H1 (cell line): ENCODE results near the gene UNC119. TPM values are rescaled to one million over a fixed set of nuclear protein-coding genes. Genes with fewer than 3 reads are reported as not detected.

Experiments
- CTCF ChIA-PET: fragments of 300-600 bp; sonication (Branson Sonifier 250); formaldehyde crosslinking; loops from one replicate; lab custom pipeline; 2021; ENCODE audit not compliant: partially characterized antibody; lab: Charles Lee
- POLR2A ChIA-PET: fragments of 300-600 bp; sonication (Branson Sonifier 250); formaldehyde crosslinking; loops from one replicate; lab custom pipeline; 2021; ENCODE audit warnings: inconsistent platforms; ENCODE audit not compliant: partially characterized antibody; lab: Charles Lee
- DNase-seq, 2 experiments: peaks; one replicate each; pipeline versions ENCODE4 v3.0.0 to v3.0.0-alpha.2; 2010 to 2022; ENCODE audit warnings: low spot score in 2 of 2, low read depth in 1 of 2, mixed read lengths in 1 of 2
- FAIRE-seq: peaks from 2 replicates; lab custom pipeline; 2011; peaks lifted over from hg19 to GRCh38; lab: Jason Lieb, UNC
- H2AFZ ChIP-seq: 2 replicates; pipeline ENCODE4 v1.8.1; 2012; ENCODE audit warnings: low read length, inconsistent platforms
- H2AK5ac ChIP-seq: 2 replicates; pipeline ENCODE4 v1.6.1; 2013; ENCODE audit warnings: low read depth, low read length
- H2BK120ac ChIP-seq: replicated peaks from 2 replicates; pipeline ENCODE3; 2013; ENCODE audit warnings: low read depth, low read length, inconsistent platforms
- H2BK12ac ChIP-seq: 2 replicates; pipeline ENCODE4 v1.6.1; 2013; ENCODE audit warnings: low read depth, low read length
- H2BK15ac ChIP-seq: 2 replicates; pipeline ENCODE4 v1.6.1; 2013; ENCODE audit warnings: low read length
- H2BK20ac ChIP-seq: 2 replicates; pipeline ENCODE4 v1.6.1; 2013; ENCODE audit warnings: low read length
- H2BK5ac ChIP-seq: 2 replicates; pipeline ENCODE4 v1.6.1; 2013; ENCODE audit warnings: low read depth, low read length
- H3K14ac ChIP-seq: 2 replicates; pipeline ENCODE4 v1.6.1; 2013; ENCODE audit warnings: inconsistent platforms; ENCODE audit not compliant: insufficient read length
- H3K18ac ChIP-seq: 2 replicates; pipeline ENCODE4 v1.6.1; 2013; ENCODE audit warnings: low read length; ENCODE audit errors: extremely low read depth
- H3K23ac ChIP-seq: 2 replicates; pipeline ENCODE4 v1.6.1; 2013; ENCODE audit warnings: inconsistent platforms; ENCODE audit not compliant: insufficient read length
- H3K23me2 ChIP-seq: 2 replicates; pipeline ENCODE4 v1.6.1; 2013; ENCODE audit warnings: low read depth, low read length
- H3K27ac ChIP-seq: 2 replicates; pipeline ENCODE4 v1.6.1; 2011; ENCODE audit warnings: low read depth, low read length, inconsistent platforms
- H3K27me3 ChIP-seq, 4 experiments: replicated peaks in 1 of 4; 1 replicate in 1 of 4; 2 replicates in 3 of 4; pipeline versions ENCODE4 v1.6.1 to v1.8.1; 2011 to 2013; ENCODE audit warnings: low read length in 3 of 4, mild to moderate bottlenecking in 3 of 4, inconsistent platforms in 2 of 4, mixed read lengths in 2 of 4, moderate library complexity in 1 of 4; ENCODE audit not compliant: control insufficient read depth in 3 of 4, insufficient read depth in 3 of 4; ENCODE audit errors: extremely low read depth in 1 of 4
- H3K36me3 ChIP-seq, 4 experiments: 2 replicates each; pipeline versions ENCODE4 v1.6.1 to v1.8.1; 2011 to 2013; ENCODE audit warnings: mild to moderate bottlenecking in 4 of 4, low read length in 3 of 4, moderate library complexity in 2 of 4, control low read depth in 1 of 4, inconsistent platforms in 1 of 4; ENCODE audit not compliant: insufficient read depth in 4 of 4, control insufficient read depth in 2 of 4
- H3K4ac ChIP-seq: replicated peaks from 2 replicates; pipeline ENCODE3; 2013; ENCODE audit warnings: low read length, low read depth, mixed read lengths, inconsistent platforms; ENCODE audit not compliant: insufficient read length
- H3K4me1 ChIP-seq, 4 experiments: replicated peaks in 1 of 4; 1 replicate in 1 of 4; 2 replicates in 3 of 4; pipeline versions ENCODE4 v1.6.1 to v1.8.1; 2011 to 2013; ENCODE audit warnings: low read length in 3 of 4, inconsistent platforms in 2 of 4, mixed read lengths in 1 of 4; ENCODE audit not compliant: insufficient read depth in 4 of 4, control insufficient read depth in 3 of 4
- H3K4me2 ChIP-seq, 2 experiments: 2 replicates each; pipeline versions ENCODE4 v1.6.1 to v1.8.1; 2011 to 2013; ENCODE audit warnings: low read depth in 2 of 2, low read length in 2 of 2, control low read depth in 1 of 2, inconsistent platforms in 1 of 2, mild to moderate bottlenecking in 1 of 2; ENCODE audit not compliant: insufficient read depth in 1 of 2
- H3K4me3 ChIP-seq, 4 experiments: fragments of 200-600, 300-600 bp in 1 of 4; sonication (generic), shearing (Covaris generic), sonication (Bioruptor Twin) in 1 of 4; 2 replicates each; pipeline versions ENCODE4 v1.5.1 to v1.8.1; 2011 to 2016; ENCODE audit warnings: low read length in 4 of 4, low read depth in 3 of 4, control low read depth in 2 of 4, inconsistent platforms in 2 of 4, mild to moderate bottlenecking in 2 of 4, mixed read lengths in 1 of 4, moderate library complexity in 1 of 4; ENCODE audit not compliant: insufficient read depth in 2 of 4; ENCODE audit errors: extremely low read depth in 1 of 4
- H3K56ac ChIP-seq: replicated peaks from 2 replicates; pipeline ENCODE3; 2013; ENCODE audit warnings: low read depth, mild to moderate bottlenecking, mixed read lengths, low read length, inconsistent platforms; ENCODE audit not compliant: insufficient read length
- H3K79me1 ChIP-seq: 2 replicates; pipeline ENCODE4 v1.6.1; 2013; ENCODE audit warnings: low read depth, low read length, control low read depth
- H3K79me2 ChIP-seq, 2 experiments: 2 replicates each; pipeline versions ENCODE4 v1.6.1 to v1.8.1; 2012 to 2013; ENCODE audit warnings: low read length in 2 of 2, mild to moderate bottlenecking in 2 of 2, inconsistent platforms in 1 of 2; ENCODE audit not compliant: insufficient read depth in 2 of 2, control insufficient read depth in 1 of 2
- H3K9ac ChIP-seq, 4 experiments: replicated peaks in 1 of 4; 1 replicate in 1 of 4; 2 replicates in 3 of 4; pipeline versions ENCODE4 v1.6.1 to v1.8.1; 2011 to 2013; ENCODE audit warnings: low read depth in 3 of 4, low read length in 3 of 4, control low read depth in 2 of 4, mild to moderate bottlenecking in 2 of 4, moderate library complexity in 2 of 4, inconsistent platforms in 1 of 4; ENCODE audit errors: extremely low read depth in 1 of 4
- H3K9me3 ChIP-seq, 2 experiments: 2 replicates each; pipeline versions ENCODE4 v1.6.1 to v1.8.1; 2012 to 2013; ENCODE audit warnings: mild to moderate bottlenecking in 2 of 2, moderate library complexity in 2 of 2, control low read depth in 1 of 2, inconsistent platforms in 1 of 2, low read depth in 1 of 2, low read length in 1 of 2, mixed read lengths in 1 of 2; ENCODE audit not compliant: insufficient read depth in 2 of 2
- H4K20me1 ChIP-seq, 2 experiments: replicated peaks in 1 of 2; 2 replicates each; pipeline versions ENCODE3 to v1.8.1; 2011 to 2013; ENCODE audit warnings: inconsistent platforms in 2 of 2, low read length in 2 of 2, mild to moderate bottlenecking in 1 of 2; ENCODE audit not compliant: insufficient read depth in 2 of 2, control insufficient read depth in 1 of 2
- H4K5ac ChIP-seq: 2 replicates; pipeline ENCODE4 v1.6.1; 2013; ENCODE audit warnings: low read length, low read depth, mixed read lengths, inconsistent platforms; ENCODE audit not compliant: insufficient read length
- H4K8ac ChIP-seq: 2 replicates; pipeline ENCODE4 v1.8.0; 2013; ENCODE audit warnings: mild to moderate bottlenecking, moderate library complexity, low read length, inconsistent platforms; ENCODE audit not compliant: insufficient read depth; ENCODE audit errors: extremely low read depth
- H4K91ac ChIP-seq: replicated peaks from 2 replicates; pipeline ENCODE3; 2013; ENCODE audit warnings: low read length, mixed read lengths, inconsistent platforms; ENCODE audit not compliant: insufficient read length
- CHD2 ChIP-seq: IDR thresholded peaks from 2 replicates; pipeline ENCODE4 v1.6.1; 2012; ENCODE audit warnings: low read length, improper control_type of control experiment
- EGR1 ChIP-seq: IDR thresholded peaks from 2 replicates; pipeline ENCODE4 v1.6.1; 2011; ENCODE audit warnings: low read depth, low read length, borderline replicate concordance
- WGBS, 2 experiments: shearing (Covaris generic) in 1 of 2; methylation state at CpG; one replicate each; pipeline versions ENCODE4 v1.1.6 to v1.1.7; 2013 to 2015; ENCODE audit warnings: low lambda C conversion rate in 2 of 2, mixed read lengths in 2 of 2, inconsistent platforms in 1 of 2, low coverage in 1 of 2, missing lambda C conversion rate in 1 of 2; ENCODE audit not compliant: insufficient replicate concordance in 2 of 2, insufficient coverage in 1 of 2, insufficient read length in 1 of 2; ENCODE audit errors: extremely low coverage in 1 of 2, missing lambda C conversion rate in 1 of 2; 5-methylcytosine and 5-hydroxymethylcytosine counted together
- polyA plus RNA-seq, 7 experiments: library from polyadenylated mRNA; depleted of rRNA in 3 of 7; stranded (reverse) in 5 of 7; unstranded in 2 of 7; fragments of >200 nt in 5 of 7; fragments of 200-250 nt in 2 of 7; gene quantifications; 1 replicate in 5 of 7; 2 replicates in 1 of 7; 4 replicates in 1 of 7; pipeline versions ENCODE4 v1.2.1 to v1.2.3, GENCODE V29; 2011 to 2013; ENCODE audit warnings: missing spikeins in 2 of 7, mixed read lengths in 2 of 7
- total RNA-seq: library from RNA; stranded (reverse); fragmentation: NEBNext Ultra II Directional; extraction: Animal tissue kit (Norgen Biotek cat#: 25700); gene quantifications from 2 replicates; pipeline ENCODE4 v1.2.1, GENCODE V29; 2021
- TF ChIP-seq, protein P1 (sequence below): IDR thresholded peaks from 2 replicates; pipeline ENCODE4 v1.6.1; 2011; ENCODE audit warnings: low read depth, mild to moderate bottlenecking, low read length; ENCODE audit not compliant: insufficient read depth

UNC119 gene
- total and polyA plus RNA-seq, 2 of the 8 experiments (the other 6 are each of a cell fraction or from before 2014, with no cell fraction given): 43.5 to 94.4 TPM

DNA sequence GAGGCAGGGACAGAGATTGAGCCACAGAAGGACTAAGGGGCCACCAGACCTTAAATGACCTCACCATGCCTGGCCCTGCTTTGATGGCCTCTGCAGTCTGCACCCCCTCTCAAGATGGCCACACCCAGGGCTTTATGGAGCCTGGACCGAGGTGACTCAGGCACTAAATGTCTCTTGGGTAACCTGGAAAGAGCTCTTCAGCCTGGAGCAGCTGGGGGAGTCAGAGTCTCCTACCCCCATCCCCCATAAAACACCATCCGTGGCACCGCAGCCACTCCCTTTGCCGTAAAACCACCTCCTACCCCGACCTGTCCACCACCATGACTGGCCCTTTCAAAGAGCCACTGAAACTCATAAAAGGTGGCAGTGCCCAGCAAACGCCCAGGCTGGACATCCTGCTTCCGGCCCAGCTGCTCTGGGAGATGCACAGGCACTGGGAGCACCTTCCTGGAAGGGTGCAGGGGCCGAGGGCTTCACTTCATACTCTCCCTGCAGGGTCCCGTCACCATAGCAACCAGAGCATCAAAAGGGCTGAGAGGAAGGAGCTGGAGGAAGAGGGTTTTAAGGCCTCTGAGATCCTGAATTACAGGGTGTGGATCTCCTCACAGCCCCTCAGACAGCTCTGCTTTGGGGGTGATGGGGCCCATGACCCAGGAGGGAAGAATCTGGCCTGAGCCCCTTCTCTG is 24.0 kb downstream of the UNC119 start:
- DNase-seq: no peak
- H2BK120ac ChIP-seq: no peak overlapping the region
- FAIRE-seq: no peak

More for the DNA sequence above, 24.0 kb downstream of the UNC119 start:
- H2BK20ac ChIP-seq: no peak overlapping the region
- 84% methylated on average over 9 of the region's 9 CpGs; no CpG with 5 or more reads in 1 of the 2 experiments for WGBS, 2 experiments
- H3K27me3 ChIP-seq: no peaks in the 10 kb centered on the region
- H3K4me1 ChIP-seq: peaks cover 0 to 5% (median 0%) of the 10 kb centered on the region in 4 experiments; a peak in 2 of 7 replicates
- H3K18ac ChIP-seq: no peak overlapping the region
- no peak overlapping the region for H3K4ac ChIP-seq
- TF ChIP-seq, protein P1, sequence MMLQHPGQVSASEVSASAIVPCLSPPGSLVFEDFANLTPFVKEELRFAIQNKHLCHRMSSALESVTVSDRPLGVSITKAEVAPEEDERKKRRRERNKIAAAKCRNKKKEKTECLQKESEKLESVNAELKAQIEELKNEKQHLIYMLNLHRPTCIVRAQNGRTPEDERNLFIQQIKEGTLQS: no peak
- no peak for TF ChIP-seq EGR1
- TF ChIP-seq CHD2: no peak
- TF ChIP-seq, all 59 proteins: peak for 0
- no peak overlapping the region for H4K8ac ChIP-seq
- no peaks in the 10 kb centered on the region for H3K79me1 ChIP-seq
- H3K23ac ChIP-seq: no peak overlapping the region
- no peak overlapping the region for H3K4me3 ChIP-seq
- H3K4me2 ChIP-seq: no peak overlapping the region
- no peak overlapping the region for H3K56ac ChIP-seq
- no peak overlapping the region for H2BK5ac ChIP-seq
- no peaks in the 10 kb centered on the region for H4K20me1 ChIP-seq
- no peak overlapping the region for H3K9ac ChIP-seq
- no peak overlapping the region for H2BK15ac ChIP-seq
- no peaks in the 10 kb centered on the region for H3K9me3 ChIP-seq
- no peak overlapping the region for H4K5ac ChIP-seq
- no peaks in the 10 kb centered on the region for H3K79me2 ChIP-seq
- H3K27ac ChIP-seq: no peak overlapping the region
- H2BK12ac ChIP-seq: no peak overlapping the region
- no peak overlapping the region for H2AK5ac ChIP-seq
- no peak overlapping the region for H2AFZ ChIP-seq
- H4K91ac ChIP-seq: no peak overlapping the region
- ChIA-PET CTCF (interaction anchor here (0.9 to 5.9 kb wide), 5 partner anchors 11 to 31 kb away, joined by 3 to 45 read pairs (median 4); no protein-coding TSS in a partner anchor), POLR2A (interaction anchor here (1.1 kb wide), 1 partner anchor 15 kb away, joined by 3 read pairs; no protein-coding TSS in a partner anchor)
- H3K36me3 ChIP-seq: no peaks in the 10 kb centered on the region
- no peaks in the 10 kb centered on the region for H3K23me2 ChIP-seq
- H3K14ac ChIP-seq: no peak overlapping the region
